WERI-Rb-1 (cell line): Measurements from ENCODE around the gene CCDC28B.

Experiments used
- DNase-seq: peaks from one replicate; pipeline ENCODE4 v3.0.0-alpha.2; 2020
- H3K27ac ChIP-seq: fragments of 250-450 bp; sonication (Bioruptor Pico); 2 replicates; pipeline ENCODE4 v1.5.1; 2020; ENCODE audit warnings: mild to moderate bottlenecking, moderate library complexity
- H3K27me3 ChIP-seq: fragments of 250-450 bp; sonication (Bioruptor Pico); 2 replicates; pipeline ENCODE4 v1.5.1; 2021; ENCODE audit warnings: mild to moderate bottlenecking, low read depth, moderate library complexity; ENCODE audit not compliant: insufficient read depth, severe bottlenecking
- H3K36me3 ChIP-seq: fragments of 250-450 bp; sonication (Bioruptor Pico); 2 replicates; pipeline ENCODE4 v1.5.1; 2020; ENCODE audit warnings: mild to moderate bottlenecking, moderate library complexity
- H3K4me3 ChIP-seq: 2 replicates; pipeline ENCODE4 v1.5.1; 2011; ENCODE audit warnings: low read depth, mild to moderate bottlenecking, control low read depth, low read length
- H3K9me3 ChIP-seq: fragments of 250-450 bp; sonication (Bioruptor Pico); 2 replicates; pipeline ENCODE4 v1.5.1; 2021; ENCODE audit warnings: mild to moderate bottlenecking, moderate library complexity; ENCODE audit not compliant: severe bottlenecking
- TF ChIP-seq, protein P1 (sequence below): IDR thresholded peaks from 2 replicates; pipeline ENCODE4 v1.5.1; 2011; ENCODE audit warnings: low read depth, mild to moderate bottlenecking, control low read depth, inconsistent platforms, low read length

CCDC28B gene

DNA sequence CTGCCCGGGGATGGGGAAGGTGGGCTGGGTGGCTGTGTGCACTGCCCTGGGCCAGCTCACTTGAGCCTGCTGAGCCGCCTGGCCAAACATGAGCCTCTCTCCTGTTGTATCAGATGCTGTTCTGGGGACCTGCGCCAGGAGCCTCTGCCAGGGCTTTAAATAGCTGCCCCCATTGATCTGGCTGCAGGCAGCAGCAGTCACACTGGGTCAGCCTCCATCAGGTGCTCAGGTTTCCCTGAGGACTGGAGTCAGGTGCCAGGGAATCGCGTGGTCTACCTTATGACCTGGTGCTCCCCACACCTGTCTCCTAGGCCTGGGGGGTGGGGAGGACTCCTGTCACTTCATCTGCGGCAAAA, 700 bp upstream of the CCDC28B start:
- Histone ChIP-seq H3K36me3 (peaks cover 32% of the 10 kb centered on the region), H3K27me3 (no peaks in the 10 kb centered on the region), H3K4me3 (peak overlapping the region; percentile 77), H3K9me3 (no peaks in the 10 kb centered on the region), H3K27ac (peak overlapping the region; percentile 65)
- TF ChIP-seq, protein P1, sequence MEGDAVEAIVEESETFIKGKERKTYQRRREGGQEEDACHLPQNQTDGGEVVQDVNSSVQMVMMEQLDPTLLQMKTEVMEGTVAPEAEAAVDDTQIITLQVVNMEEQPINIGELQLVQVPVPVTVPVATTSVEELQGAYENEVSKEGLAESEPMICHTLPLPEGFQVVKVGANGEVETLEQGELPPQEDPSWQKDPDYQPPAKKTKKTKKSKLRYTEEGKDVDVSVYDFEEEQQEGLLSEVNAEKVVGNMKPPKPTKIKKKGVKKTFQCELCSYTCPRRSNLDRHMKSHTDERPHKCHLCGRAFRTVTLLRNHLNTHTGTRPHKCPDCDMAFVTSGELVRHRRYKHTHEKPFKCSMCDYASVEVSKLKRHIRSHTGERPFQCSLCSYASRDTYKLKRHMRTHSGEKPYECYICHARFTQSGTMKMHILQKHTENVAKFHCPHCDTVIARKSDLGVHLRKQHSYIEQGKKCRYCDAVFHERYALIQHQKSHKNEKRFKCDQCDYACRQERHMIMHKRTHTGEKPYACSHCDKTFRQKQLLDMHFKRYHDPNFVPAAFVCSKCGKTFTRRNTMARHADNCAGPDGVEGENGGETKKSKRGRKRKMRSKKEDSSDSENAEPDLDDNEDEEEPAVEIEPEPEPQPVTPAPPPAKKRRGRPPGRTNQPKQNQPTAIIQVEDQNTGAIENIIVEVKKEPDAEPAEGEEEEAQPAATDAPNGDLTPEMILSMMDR: no peak
- no peak for DNase-seq

DNA sequence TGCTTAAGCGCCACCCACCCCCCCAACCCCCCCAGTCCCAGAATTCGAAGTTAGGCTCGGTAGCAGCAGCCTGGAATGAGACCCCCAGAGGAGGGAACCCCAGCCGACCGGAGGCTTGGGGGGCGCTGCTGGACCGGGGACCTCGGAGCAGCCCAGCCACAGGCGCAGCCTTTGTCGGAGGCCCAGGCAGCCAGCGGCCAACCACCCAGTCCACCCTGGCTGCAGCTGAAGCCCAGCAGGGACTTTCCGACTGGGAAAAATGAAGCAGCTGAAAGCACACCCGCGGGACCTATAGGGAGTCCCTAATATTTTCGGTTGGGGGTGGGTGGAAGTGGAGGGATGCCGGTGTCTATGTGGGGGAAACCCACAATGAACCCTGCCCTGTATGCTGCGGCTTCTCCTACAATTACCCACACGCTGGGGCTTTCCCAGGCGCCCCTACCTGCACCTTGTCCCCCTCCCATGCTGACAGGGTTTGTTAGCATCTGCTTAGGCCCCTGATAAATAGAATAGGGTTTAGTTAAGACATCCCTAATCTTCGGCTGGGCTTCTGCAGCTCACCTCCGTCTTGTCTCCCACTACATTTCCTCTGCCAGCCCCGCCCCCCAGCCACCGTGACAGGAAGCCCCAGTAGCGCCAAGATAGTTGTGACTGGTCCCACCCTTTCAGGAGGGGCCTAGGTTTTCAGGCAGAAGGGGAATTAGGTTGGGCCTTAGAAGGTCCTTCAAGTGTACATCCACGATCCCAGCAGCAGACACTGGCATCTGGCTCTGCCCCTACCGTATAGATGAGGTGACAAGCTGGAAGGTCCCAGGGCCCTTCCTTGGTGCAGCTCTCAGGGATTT, 838 bp downstream of the CCDC28B start:
- peak; percentile 87 for DNase-seq
- Histone ChIP-seq H3K36me3 (peaks cover 19% of the 10 kb centered on the region), H3K9me3 (no peaks in the 10 kb centered on the region), H3K4me3 (peak overlapping the region; percentile 77), H3K27me3 (no peaks in the 10 kb centered on the region), H3K27ac (peak overlapping the region; percentile 65)
- TF ChIP-seq, protein P1: no peak

DNA sequence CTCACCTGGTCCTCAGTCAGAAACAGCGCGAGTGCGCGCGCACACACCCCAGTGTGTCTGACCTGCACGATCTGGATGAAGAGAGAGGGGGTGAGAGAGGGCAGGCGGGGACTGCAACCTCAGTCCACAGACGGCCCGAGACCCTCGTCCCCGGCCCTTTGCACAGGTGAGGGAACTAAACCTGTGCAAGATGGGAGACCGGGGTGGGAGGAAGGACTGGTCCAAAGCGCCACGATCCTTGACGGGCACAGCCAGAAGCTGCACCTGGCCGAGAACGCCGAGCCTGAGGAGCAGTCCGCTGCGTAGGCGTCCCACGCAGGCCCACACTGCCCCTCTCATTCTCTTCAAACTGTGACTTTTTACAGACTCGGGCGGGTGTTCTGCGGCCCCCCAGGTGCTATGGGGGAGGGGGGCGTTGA, 4.6 kb downstream of the CCDC28B start:
- no peak for DNase-seq
- Histone ChIP-seq H3K4me3 (peak overlapping the region; percentile 81), H3K27ac (peak overlapping the region; percentile 81), H3K27me3 (no peaks in the 10 kb centered on the region), H3K9me3 (no peaks in the 10 kb centered on the region), H3K36me3 (peaks cover 18% of the 10 kb centered on the region)
- TF ChIP-seq, protein P1: no peak

DNA sequence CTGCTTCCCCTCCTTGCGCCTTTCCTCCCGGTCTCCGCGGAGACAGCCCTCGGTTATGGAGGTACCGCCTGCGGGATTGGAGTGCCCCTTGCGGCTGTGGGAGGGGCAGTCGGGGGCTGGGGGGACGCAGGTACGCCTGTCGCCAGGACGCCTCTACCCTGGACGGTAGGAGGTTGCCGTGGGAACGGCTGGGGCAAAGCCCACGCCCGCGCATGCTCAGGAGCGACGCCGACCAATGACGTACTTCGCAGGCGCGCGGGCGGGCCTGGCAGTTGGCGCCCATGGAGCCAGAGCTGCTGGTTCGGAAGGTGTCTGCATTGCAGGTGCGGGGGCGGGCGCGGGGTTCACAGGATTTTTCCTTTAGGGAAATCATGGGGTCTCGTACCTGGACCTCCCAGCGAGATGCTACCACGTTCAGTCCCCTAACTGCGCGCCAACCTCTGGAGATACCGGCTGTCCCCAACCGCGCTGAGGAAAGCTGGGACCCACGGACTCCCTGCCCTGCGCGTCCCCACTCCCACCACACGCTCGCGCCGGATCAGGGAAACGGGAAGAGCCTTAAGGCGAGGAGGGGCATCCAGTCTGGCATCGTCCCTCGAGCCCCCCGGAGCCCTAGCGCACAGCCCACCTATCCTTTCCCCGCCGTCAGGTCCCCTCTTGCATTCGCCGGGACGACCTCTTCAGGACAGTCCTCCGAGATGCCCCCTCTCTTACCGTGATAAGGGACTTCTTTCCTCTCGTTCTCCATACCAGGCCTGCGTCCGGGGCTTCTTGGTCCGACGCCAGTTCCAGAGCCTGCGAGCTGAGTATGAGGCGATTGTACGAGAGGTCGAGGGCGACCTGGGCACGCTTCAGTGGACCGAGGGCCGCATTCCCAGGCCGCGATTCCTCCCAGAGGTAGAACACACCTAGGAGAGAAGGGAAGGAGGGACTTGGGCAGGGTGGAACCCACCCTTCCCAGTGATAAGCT, 5.3 kb downstream of the CCDC28B start, which contains the start of gene IQCC:
IQCC (plus strand) TSS at position 271 of the 970 bp plus-strand sequence; CDS start at position 282, 11 bp downstream.
- TF ChIP-seq, protein P1: peak; percentile 34
- H3K4me3 ChIP-seq: peak within 1 kb of the TSS; percentile 81
- no peaks in the 10 kb centered on the region for H3K9me3 ChIP-seq
- H3K27me3 ChIP-seq: no peaks in the 10 kb centered on the region
- peak; percentile 95 for DNase-seq
- peaks cover 18% of the 10 kb centered on the region for H3K36me3 ChIP-seq
- peak within 1 kb of the TSS; percentile 81 for H3K27ac ChIP-seq

DNA sequence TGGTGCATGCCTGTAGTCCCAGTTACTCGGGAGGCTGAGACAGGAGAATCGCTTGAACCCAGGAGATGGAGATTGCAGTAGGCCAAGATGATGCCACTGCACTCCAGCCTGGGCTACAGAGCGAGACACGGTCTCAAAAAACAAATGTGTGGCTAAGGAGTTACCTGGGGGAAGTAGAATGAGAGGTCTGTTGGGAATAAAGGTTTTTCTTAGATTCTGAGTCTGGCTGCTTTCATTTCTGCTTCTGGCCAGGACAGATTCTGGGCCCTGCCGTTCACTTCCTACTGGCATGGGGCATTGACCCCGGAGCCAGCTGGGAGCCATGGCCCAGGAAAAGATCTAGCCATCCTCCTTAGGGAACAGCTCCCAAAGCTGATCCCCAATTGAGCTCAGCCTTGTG, 8.1 kb downstream of the CCDC28B start:
- H3K36me3 ChIP-seq: peaks cover 18% of the 10 kb centered on the region
- DNase-seq: no peak
- no peak overlapping the region for H3K4me3 ChIP-seq
- TF ChIP-seq, protein P1: no peak
- H3K9me3 ChIP-seq: no peaks in the 10 kb centered on the region
- no peak overlapping the region for H3K27ac ChIP-seq
- H3K27me3 ChIP-seq: no peaks in the 10 kb centered on the region
